Dendritic cell treated with granulocyte-macrophage colony-stimulating factor and Interleukin-4, amounts not matched to agents 40 ng/mL and 50 ng/mL, for 4 days (primary cell): ENCODE data around the gene AMN.
"Not testable (repeated sequence)": the region's sequence is repeated elsewhere in the genome, so short reads cannot be mapped to it uniquely, and the experiment has no call there.

Experiments used
- H3K27ac Mint-ChIP-seq: one replicate; pipeline ENCODE4 v1.8.0; 2022; ENCODE audit warnings: mild to moderate bottlenecking, mixed read lengths
- H3K27me3 Mint-ChIP-seq: one replicate; pipeline ENCODE4 v1.8.0; 2022; ENCODE audit warnings: mild to moderate bottlenecking, mixed read lengths
- H3K36me3 Mint-ChIP-seq: one replicate; pipeline ENCODE4 v1.8.0; 2022; ENCODE audit warnings: low read depth, mixed read lengths
- H3K4me1 Mint-ChIP-seq: one replicate; pipeline ENCODE4 v1.8.0; 2022; ENCODE audit warnings: low read depth, mixed read lengths
- H3K4me3 Mint-ChIP-seq: one replicate; pipeline ENCODE4 v1.8.0; 2022; ENCODE audit warnings: mild to moderate bottlenecking, moderate library complexity, mixed read lengths
- H3K9me3 Mint-ChIP-seq: one replicate; pipeline ENCODE4 v1.8.0; 2022; ENCODE audit warnings: mixed read lengths
- intact Hi-C: fragments of 100-400 bp; cut with micrococcal nuclease; formaldehyde crosslinking; loops from one replicate; pipeline ENCODE4 v1.15.0; 2022

The AMN gene

DNA sequence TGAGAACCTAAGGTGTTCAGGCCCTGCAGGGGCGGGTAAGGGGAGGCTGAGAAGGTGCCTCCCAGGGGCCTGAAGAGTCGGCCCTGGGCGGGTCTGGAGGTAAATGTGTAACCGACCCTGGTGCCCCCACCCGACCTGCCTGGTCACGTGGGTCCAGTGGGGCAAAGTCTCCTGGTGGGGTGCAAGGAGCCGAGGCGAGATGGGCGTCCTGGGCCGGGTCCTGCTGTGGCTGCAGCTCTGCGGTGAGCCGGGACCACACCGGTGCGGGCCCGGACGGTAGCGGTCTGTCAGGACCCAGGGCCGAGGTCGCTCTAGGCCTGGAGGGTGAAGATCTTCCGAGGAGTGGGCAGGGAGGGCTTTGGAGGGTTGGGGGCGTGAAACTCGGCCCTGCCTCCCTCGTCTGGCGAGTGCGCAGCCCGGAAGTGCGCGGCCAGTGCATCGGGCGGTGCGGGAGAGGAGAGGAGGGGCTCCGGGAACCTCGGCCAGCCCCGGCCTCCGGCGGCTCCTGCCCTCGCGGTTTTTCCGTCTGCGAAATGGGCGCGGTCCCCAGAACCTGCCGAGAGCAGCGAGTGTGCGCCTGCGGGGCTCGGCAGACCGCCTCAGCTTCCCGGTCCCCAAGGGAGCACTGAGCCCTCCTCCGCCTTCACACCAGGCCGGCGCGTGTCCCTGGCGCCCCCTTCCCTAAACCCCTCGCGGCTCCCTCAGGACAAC lies at the start of gene AMN:
Gene AMN, plus strand, starts transcription at position 174 of the 711 bp plus-strand sequence. Its CDS starts 26 bp downstream, at position 200.
- H3K9me3 Mint-ChIP-seq = no peaks in the 10 kb centered on the region
- no peaks in the 10 kb centered on the region for H3K36me3 Mint-ChIP-seq
- no peak within 1 kb of the TSS for H3K4me3 Mint-ChIP-seq
- H3K27ac Mint-ChIP-seq = no peak within 1 kb of the TSS
- intact Hi-C loops = no loop called here
- H3K4me1 Mint-ChIP-seq = no peaks in the 10 kb centered on the region
- peaks cover 6% of the 10 kb centered on the region for H3K27me3 Mint-ChIP-seq

DNA sequence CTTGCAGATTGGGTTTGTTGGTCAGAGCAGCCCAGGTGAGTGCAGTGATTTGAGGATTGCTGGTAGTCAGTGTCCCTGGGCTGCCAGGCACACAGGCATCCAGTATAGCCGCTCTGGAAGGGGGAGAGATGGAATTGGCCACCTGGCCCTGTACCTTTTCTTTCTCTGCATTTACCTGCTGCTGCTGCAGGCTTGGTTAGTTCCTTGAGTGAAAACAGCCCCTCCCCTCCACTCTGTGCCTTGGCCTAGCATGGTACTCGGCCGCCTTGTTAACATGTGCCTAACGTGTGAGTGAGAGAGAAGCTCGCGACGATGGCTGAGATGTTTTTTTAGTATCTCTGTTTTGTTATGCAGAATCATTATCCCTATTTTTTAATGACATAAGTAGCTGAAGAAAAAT lies 49.3 kb upstream of the AMN start:
- Mint-ChIP-seq H3K36me3 (peaks cover 43% of the 10 kb centered on the region), H3K4me3 (no peak overlapping the region), H3K27me3 (no peaks in the 10 kb centered on the region), H3K9me3 (no peaks in the 10 kb centered on the region), H3K27ac (no peak overlapping the region), H3K4me1 (peaks cover 16% of the 10 kb centered on the region)
- intact Hi-C loops = no loop called here

DNA sequence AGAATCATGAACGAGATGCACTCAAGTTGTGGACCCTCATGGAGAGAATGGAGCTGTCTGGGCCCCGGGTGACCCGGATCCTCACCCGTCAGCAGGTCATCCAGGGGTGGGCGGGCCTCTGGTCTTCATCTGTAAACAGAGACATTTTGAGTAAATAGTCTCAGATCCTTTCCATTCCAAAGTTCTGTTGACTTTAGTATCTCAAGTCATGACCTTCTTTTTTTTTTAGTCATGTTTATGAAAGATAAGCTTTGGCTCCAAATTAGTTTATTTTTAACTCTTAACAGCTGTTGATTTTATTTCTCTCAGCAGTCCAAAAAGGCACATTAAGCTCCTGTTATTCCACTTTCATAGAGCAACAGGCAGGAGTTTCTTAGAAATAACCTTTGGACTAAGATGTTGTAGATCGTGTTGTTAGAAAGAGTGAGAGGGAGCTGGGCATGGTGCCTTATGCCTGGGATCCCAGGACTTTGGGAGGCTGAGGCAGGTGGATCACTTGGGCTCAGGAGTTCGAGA lies 48.9 kb upstream of the AMN start:
- peaks cover 43% of the 10 kb centered on the region for H3K36me3 Mint-ChIP-seq
- no peak overlapping the region for H3K4me3 Mint-ChIP-seq
- no peak overlapping the region for H3K27ac Mint-ChIP-seq
- no peaks in the 10 kb centered on the region for H3K27me3 Mint-ChIP-seq
- intact Hi-C loops = no loop called here
- H3K9me3 Mint-ChIP-seq = no peaks in the 10 kb centered on the region
- H3K4me1 Mint-ChIP-seq = peaks cover 12% of the 10 kb centered on the region

DNA sequence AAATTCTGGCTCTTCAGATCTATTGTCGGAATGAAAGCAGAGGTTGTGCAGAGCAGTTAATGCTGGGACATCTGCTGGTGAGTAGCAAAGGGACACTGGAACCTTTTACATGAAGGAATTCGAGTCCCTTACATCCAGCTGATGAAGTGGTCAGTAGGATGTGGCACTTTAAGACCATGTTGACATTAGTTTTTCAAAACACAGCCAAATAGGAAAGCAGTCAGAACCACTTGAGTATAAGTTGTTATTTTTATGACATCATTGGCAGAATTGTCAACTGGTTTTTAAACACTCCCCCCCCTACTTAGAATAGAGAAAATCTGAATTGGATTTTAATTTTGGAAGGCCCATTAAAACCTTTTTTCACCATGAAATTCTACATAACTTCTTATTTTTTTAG lies 46.8 kb upstream of the AMN start:
- intact Hi-C loops = no loop called here
- H3K4me3 Mint-ChIP-seq = no peak overlapping the region

DNA sequence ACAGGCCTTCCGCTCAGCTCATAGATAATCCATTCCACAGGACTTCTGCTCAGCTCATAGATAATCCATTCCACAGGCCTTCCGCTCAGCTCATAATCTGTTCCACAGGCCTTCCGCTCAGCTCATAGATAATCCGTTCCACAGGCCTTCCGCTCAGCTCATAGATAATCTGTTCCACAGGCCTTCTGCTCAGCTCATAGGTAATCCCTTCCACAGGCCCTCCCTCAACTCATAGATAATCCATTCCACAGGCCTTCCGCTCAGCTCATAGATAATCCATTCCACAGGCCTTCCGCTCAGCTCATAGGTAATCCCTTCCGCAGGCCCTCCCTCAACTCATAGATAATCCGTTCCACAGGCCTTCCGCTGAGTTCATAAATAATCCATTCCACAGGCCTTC lies 45.0 kb upstream of the AMN start:
- H3K4me3 Mint-ChIP-seq, H3K9me3 Mint-ChIP-seq, H3K4me1 Mint-ChIP-seq, H3K27me3 Mint-ChIP-seq, intact Hi-C loops, H3K27ac Mint-ChIP-seq: not testable (repeated sequence)
- H3K36me3 Mint-ChIP-seq = peaks cover 15% of the 10 kb centered on the region

More for the DNA sequence above, 46.8 kb upstream of the AMN start:
- Mint-ChIP-seq H3K4me1 (no peaks in the 10 kb centered on the region), H3K36me3 (peaks cover 34% of the 10 kb centered on the region), H3K27me3 (no peaks in the 10 kb centered on the region), H3K27ac (no peak overlapping the region), H3K9me3 (no peaks in the 10 kb centered on the region)

DNA sequence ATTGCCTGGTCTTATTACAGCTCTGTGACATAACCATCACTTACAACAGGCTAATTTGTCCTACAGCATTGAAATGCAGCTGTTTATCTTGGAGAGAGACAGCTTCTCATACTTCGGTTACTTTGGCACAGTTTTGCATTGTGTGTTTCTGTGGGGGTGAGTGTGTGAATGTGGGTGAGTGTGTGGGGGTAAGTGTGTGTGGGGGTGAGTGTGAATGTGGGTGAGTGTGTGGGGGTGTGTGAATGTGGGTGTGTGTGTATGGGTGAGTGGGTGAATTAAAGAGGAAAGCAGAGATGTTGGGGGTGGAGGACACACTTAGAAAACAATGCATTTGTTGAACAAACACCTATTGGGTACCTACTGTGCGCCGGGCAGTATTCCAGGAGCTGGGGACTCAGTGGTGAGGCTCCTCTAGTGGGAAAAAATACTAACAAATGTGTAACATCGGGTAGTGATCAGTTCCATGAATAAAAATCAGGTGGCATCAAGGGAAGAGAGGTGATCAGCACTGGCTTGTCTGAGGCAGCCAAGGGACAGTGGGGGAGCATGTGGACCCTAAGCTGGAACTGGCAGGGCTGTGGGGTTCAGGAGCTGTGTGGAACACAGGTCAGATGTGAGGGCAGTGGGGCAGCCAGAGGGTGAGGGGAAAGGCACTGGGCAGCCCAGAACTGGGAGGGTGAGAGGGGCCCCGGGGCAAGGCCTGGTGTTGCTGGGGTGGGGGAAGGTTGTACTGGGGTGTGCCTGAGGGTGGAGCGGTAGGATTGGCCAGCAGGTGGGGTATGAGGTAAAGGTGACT lies 44.1 kb upstream of the AMN start:
- Mint-ChIP-seq H3K4me3 (no peak overlapping the region), H3K9me3 (no peaks in the 10 kb centered on the region), H3K4me1 (no peaks in the 10 kb centered on the region), H3K27ac (no peak overlapping the region), H3K36me3 (peaks cover 7% of the 10 kb centered on the region), H3K27me3 (no peaks in the 10 kb centered on the region)
- intact Hi-C loops = no loop called here

DNA sequence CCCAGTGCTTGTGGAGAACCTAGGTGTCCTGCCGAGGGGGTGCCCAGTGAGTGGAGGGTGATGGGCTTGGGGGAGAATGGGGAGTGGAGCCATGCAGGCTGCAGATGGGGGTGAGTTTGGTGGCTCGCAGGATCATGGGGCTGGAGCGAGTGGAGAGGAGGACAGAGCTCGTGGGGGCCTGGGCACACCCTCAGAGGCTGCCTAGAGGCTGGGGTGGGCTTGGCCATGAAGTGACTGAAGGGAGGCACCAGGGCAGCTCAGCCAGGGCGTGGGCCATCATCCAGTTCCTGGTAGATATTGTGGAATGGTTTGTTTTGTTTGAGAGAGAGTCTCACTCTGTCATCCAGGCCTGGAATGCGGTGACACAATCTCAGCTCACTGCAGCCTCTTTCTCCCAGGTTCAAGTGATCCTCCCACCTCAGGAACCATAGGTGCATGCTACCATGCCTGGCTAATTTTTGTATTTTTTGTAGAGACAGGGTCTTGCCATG lies 43.4 kb upstream of the AMN start:
- Mint-ChIP-seq H3K27me3 (no peaks in the 10 kb centered on the region), H3K9me3 (no peaks in the 10 kb centered on the region), H3K4me3 (no peak overlapping the region), H3K36me3 (peaks cover under 1% of the 10 kb centered on the region), H3K27ac (no peak overlapping the region), H3K4me1 (no peaks in the 10 kb centered on the region)
- intact Hi-C loops = no loop called here

DNA sequence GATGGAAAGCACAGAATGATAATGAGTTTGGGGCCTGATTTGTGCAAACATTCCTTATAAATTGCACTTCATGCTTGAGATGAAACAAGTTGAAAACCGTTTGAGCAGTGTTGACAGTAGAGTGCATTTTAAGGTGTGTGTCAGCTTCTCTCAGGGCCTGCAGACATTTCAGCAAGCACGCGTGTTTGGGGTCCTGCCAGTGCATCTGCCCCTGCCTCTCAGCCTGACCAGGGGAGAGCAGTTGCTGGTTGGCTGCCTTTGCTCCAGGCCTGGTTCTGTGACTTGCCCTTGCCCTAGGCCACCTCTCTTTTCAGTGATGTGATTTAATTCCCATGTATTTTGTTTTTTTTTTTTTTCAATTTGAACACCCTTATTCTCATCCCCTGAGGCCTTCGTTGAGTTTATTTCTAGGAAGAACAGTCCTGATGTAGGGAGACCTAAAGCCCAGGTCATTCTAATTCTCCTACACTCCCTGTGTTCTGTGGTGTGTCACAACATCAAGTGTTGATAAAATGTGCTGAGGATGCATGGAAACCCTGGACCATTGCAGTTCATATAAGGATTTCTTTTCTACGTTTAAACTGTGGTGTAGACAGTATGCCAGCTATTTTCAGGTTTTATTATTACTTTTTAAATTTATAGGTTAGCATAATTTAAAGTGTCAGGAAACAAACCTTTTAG lies 40.1 kb upstream of the AMN start:
- Mint-ChIP-seq H3K27me3 (no peaks in the 10 kb centered on the region), H3K9me3 (no peaks in the 10 kb centered on the region), H3K4me1 (no peaks in the 10 kb centered on the region), H3K4me3 (no peak overlapping the region), H3K36me3 (no peaks in the 10 kb centered on the region), H3K27ac (no peak overlapping the region)
- intact Hi-C loops = no loop called here

DNA sequence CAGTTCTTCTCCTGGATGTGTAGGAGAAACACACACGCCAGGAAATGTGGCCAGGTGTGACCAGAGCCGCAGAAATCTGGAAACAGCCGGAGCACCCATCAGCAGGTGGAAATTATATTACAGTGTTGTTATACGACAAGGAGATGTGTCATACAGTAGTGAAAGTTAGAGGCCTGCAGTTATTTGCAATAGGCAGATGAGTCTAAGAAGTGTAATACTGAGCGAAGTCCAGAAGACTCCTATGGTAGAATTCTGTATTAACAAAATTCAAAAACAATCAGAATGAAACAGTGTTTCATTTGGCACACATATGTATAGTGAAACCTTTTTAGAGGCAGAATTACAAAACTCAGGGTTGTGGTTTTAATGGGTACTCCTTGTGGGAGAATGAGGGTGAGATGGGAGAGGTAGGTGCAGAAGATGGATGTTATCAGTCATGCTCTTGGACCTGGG lies 39.3 kb upstream of the AMN start:
- Mint-ChIP-seq H3K27ac (no peak overlapping the region), H3K4me3 (no peak overlapping the region), H3K9me3 (no peaks in the 10 kb centered on the region), H3K36me3 (no peaks in the 10 kb centered on the region), H3K27me3 (no peaks in the 10 kb centered on the region), H3K4me1 (no peaks in the 10 kb centered on the region)
- intact Hi-C loops = no loop called here

DNA sequence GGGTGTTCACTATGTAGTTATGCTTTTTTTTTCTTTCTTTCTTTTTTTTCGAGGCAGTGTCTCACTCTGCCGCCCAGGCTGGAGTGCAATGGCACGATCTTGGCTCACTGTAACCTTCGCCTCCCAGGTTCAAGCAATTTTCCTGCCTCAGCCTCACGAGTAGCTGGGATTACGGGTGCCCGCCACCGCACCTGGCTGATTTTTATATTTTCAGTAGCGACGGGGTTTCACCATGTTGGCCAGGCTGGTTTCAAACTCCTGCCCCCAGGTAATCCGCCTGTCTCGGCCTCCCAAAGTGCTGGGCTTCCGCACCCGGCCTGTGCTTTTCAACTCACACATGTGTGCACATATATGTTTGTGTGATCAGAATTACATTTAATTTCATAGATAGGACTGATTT lies 38.9 kb upstream of the AMN start:
- Mint-ChIP-seq H3K9me3 (no peaks in the 10 kb centered on the region), H3K36me3 (no peaks in the 10 kb centered on the region), H3K4me1 (no peaks in the 10 kb centered on the region), H3K27me3 (no peaks in the 10 kb centered on the region), H3K4me3 (no peak overlapping the region), H3K27ac (no peak overlapping the region)
- intact Hi-C loops = no loop called here

DNA sequence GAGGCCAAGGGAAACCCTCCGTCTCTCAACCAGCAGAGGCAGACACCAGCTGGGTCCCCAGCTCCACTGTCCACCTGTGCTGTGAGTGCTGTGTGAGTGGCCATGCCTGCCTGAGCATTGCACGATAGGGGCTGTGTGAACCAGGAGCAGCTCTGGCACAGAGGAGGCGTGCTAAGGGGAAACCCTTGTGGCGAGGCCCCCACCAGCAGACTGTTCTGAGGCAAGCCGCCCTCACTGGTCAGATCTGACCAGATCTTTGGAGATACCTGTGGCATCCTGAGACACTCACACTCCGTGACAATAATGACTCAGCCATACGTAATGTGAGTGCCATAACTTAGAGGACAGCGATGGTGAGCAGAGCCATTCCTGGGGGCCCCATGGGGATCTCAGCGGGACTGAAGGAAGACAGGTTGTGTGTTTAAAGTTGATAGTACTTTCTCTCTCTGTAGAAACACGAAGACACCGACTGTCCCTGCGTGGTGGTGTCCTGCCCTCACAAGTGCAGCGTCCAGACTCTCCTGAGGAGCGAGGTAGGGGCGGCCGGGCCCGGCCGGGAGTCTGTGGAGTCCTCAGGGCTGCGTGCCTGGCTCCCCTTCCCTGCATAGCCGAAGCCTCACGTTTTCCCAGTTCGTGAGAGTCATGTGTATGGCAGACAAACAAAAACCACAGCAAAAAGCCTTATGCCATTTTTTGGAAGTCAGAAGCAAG lies 36.6 kb upstream of the AMN start:
- Mint-ChIP-seq H3K4me3 (no peak overlapping the region), H3K36me3 (peaks cover 1% of the 10 kb centered on the region), H3K27me3 (no peaks in the 10 kb centered on the region), H3K9me3 (no peaks in the 10 kb centered on the region), H3K4me1 (no peaks in the 10 kb centered on the region), H3K27ac (no peak overlapping the region)
- intact Hi-C loops = no loop called here

DNA sequence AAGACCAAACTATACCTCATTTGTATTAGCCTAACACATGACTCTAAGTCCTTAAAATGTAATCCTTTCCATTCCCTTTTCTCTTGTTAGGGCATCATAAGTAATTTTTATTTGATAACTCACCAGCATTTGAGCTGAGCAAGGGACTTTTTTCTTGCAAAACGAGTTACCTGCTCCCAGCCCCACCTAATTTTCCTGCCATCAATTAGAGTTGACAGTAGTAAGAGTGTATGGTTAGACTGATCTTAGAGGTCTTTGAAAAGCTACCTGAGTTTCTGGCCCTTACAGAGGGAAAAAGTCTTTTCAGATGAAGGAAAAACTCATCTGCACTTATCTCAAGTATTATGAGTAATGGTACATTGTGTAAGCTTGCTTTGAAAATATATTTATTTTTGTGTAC lies 33.7 kb upstream of the AMN start:
- intact Hi-C loops = no loop called here
- H3K4me1 Mint-ChIP-seq = no peaks in the 10 kb centered on the region

DNA sequence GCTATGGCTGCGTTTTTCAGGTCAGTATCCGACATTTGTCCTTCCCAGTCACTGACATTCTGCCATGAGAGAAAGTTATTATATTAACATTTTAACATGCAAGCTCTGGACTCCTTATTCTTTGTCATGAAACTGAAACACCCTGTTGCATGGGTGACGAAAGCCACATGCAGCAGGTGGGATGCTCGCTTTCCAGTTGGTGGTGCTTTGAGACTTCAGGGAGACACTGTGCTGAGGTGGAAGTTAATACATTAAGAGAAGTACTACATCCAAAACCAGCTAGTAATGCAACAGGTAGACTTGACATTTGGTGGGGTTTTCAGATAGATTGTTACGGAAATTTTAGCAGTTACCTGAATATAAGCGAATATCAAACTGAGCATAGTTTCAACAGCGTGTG lies 32.8 kb upstream of the AMN start:
- H3K4me1 Mint-ChIP-seq = no peaks in the 10 kb centered on the region
- H3K27me3 Mint-ChIP-seq = no peaks in the 10 kb centered on the region
- no peak overlapping the region for H3K4me3 Mint-ChIP-seq
- peaks cover 39% of the 10 kb centered on the region for H3K36me3 Mint-ChIP-seq
- H3K9me3 Mint-ChIP-seq = no peaks in the 10 kb centered on the region
- intact Hi-C loops = no loop called here
- no peak overlapping the region for H3K27ac Mint-ChIP-seq

More for the DNA sequence above, 33.7 kb upstream of the AMN start:
- Mint-ChIP-seq H3K9me3 (no peaks in the 10 kb centered on the region), H3K27me3 (no peaks in the 10 kb centered on the region), H3K36me3 (peaks cover 30% of the 10 kb centered on the region), H3K27ac (no peak overlapping the region), H3K4me3 (no peak overlapping the region)
